CD4-positive, alpha-beta T cell (primary cell): Measurements from ENCODE around the gene ARPIN. TPM values are rescaled to one million over a fixed set of nuclear protein-coding genes. Genes with fewer than 3 reads are reported as not detected.

Experiments used
- ATAC-seq: fragments of 200-7000 bp; cut with Tn5 transposase; one replicate; pipeline ENCODE4 v1.10.0; 2022; ENCODE audit warnings: mild to moderate bottlenecking; ENCODE audit not compliant: poor library complexity
- CTCF ChIA-PET: fragments of 350-600 bp; sonication (Branson Sonifier 250); formaldehyde crosslinking; loops from one replicate; lab custom pipeline; 2021; ENCODE audit warnings: antibody characterized with exemption, inconsistent platforms; lab: Charles Lee
- POLR2A ChIA-PET: fragments of 350-600 bp; sonication (Branson Sonifier 250); formaldehyde crosslinking; loops from one replicate; lab custom pipeline; 2021; ENCODE audit warnings: antibody characterized with exemption, inconsistent platforms; lab: Charles Lee
- DNase-seq, 14 experiments: peaks; one replicate each; pipeline ENCODE4 v3.0.0-alpha.2; 2013 to 2020; ENCODE audit warnings: mixed read lengths in 2 of 14
- H3K27ac ChIP-seq, 2 donors: one replicate each; pipeline versions ENCODE4 v1.5.1 to v1.7.0; 2013; ENCODE audit warnings: low read length in 2 of 2, low read depth in 1 of 2, mild to moderate bottlenecking in 1 of 2
- H3K27me3 ChIP-seq, 2 experiments: 1 replicate in 1 of 2; 2 replicates in 1 of 2; pipeline versions ENCODE4 v1.6.1 to v1.7.0; 2013; ENCODE audit warnings: low read length in 2 of 2, control low read depth in 1 of 2, mild to moderate bottlenecking in 1 of 2, moderate library complexity in 1 of 2; ENCODE audit not compliant: insufficient read depth in 2 of 2, control insufficient read depth in 1 of 2
- H3K36me3 ChIP-seq: one replicate; pipeline ENCODE4 v1.6.1; 2013; ENCODE audit warnings: low read length, control low read depth; ENCODE audit not compliant: insufficient read depth
- H3K4me1 ChIP-seq: one replicate; pipeline ENCODE4 v1.6.1; 2013; ENCODE audit warnings: low read length, control low read depth; ENCODE audit not compliant: insufficient read depth
- H3K4me3 ChIP-seq: one replicate; pipeline ENCODE4 v1.5.1; 2013; ENCODE audit warnings: mild to moderate bottlenecking, low read length, moderate library complexity
- H3K9me3 ChIP-seq, 2 experiments: 1 replicate in 1 of 2; 2 replicates in 1 of 2; pipeline versions ENCODE4 v1.6.1 to v1.7.0; 2013; ENCODE audit warnings: low read length in 2 of 2, mild to moderate bottlenecking in 2 of 2, control low read depth in 1 of 2, moderate library complexity in 1 of 2; ENCODE audit not compliant: control insufficient read depth in 1 of 2, insufficient read depth in 1 of 2
- H3K27ac Mint-ChIP-seq: one replicate; pipeline ENCODE4 v1.8.0; 2020; ENCODE audit warnings: mixed read lengths
- H3K27me3 Mint-ChIP-seq: one replicate; pipeline ENCODE4 v1.8.0; 2021; ENCODE audit warnings: mixed read lengths
- H3K36me3 Mint-ChIP-seq: one replicate; pipeline ENCODE4 v1.8.0; 2021; ENCODE audit warnings: low read depth, mixed read lengths
- H3K4me1 Mint-ChIP-seq: one replicate; pipeline ENCODE4 v1.8.0; 2021; ENCODE audit warnings: low read depth, mixed read lengths
- H3K4me3 Mint-ChIP-seq: one replicate; pipeline ENCODE4 v1.8.0; 2020; ENCODE audit warnings: mild to moderate bottlenecking, mixed read lengths
- H3K9me3 Mint-ChIP-seq: one replicate; pipeline ENCODE4 v1.8.0; 2020; ENCODE audit warnings: mixed read lengths
- CTCF ChIP-seq: fragments of 200-600 bp; IDR thresholded peaks from one replicate; pipeline ENCODE4 v1.8.0; 2022; ENCODE audit warnings: antibody characterized with exemption, mild to moderate bottlenecking
- intact Hi-C, 2 experiments: fragments of 100-400 bp; cut with DNase I in 1 of 2; cut with micrococcal nuclease in 1 of 2; formaldehyde crosslinking; loops; one replicate each; pipeline versions ENCODE4 v1.15.1 to v1.9.0; 2023 to 2025; cut with DNase I, micrococcal nuclease
- total RNA-seq, 174 experiments: library from RNA in 2 of 174; stranded (reverse) in 2 of 174; gene quantifications; one replicate each; pipeline ENCODE4 v1.2.3 and lab custom pipeline; 2021 to 2026

The ARPIN gene
- total RNA-seq, 2 experiments from 2014 or later: not detected

- H3K36me3 Mint-ChIP-seq: peaks cover 60% of the 10 kb centered on the region
- CTCF ChIA-PET: interaction anchor here (2.9 kb wide), 1 partner anchor 15 kb away, joined by 9 read pairs; no protein-coding TSS in a partner anchor
- DNase-seq (no peak), ATAC-seq (no peak)
- intact Hi-C loops: loop anchor here in 1 of 2 experiments (5.0 kb wide), 1 partner anchor 98 kb away; no protein-coding TSS in a partner anchor
- no peak overlapping the region for H3K27ac Mint-ChIP-seq
- no peaks in the 10 kb centered on the region for H3K9me3 Mint-ChIP-seq
- H3K4me1 Mint-ChIP-seq: no peaks in the 10 kb centered on the region
- Histone ChIP-seq H3K9me3 (no peaks in the 10 kb centered on the region), H3K4me3 (no peak overlapping the region), H3K36me3 (peaks cover 29% of the 10 kb centered on the region), H3K27me3 (no peaks in the 10 kb centered on the region), H3K4me1 (no peaks in the 10 kb centered on the region), H3K27ac (no peak overlapping the region)
- POLR2A ChIA-PET: no interaction called here
- no peaks in the 10 kb centered on the region for H3K27me3 Mint-ChIP-seq
- no peak for TF ChIP-seq CTCF
- H3K4me3 Mint-ChIP-seq: no peak overlapping the region
Observed at GRCh38 chr15:89860431-89860830, 52.3 kb downstream of the ARPIN start.

- no peaks in the 10 kb centered on the region for H3K4me1 Mint-ChIP-seq
- ChIA-PET POLR2A (no interaction called here), CTCF (no interaction called here)
- ATAC-seq (no peak), DNase-seq (no peak)
- no peaks in the 10 kb centered on the region for H3K9me3 Mint-ChIP-seq
- TF ChIP-seq CTCF: no peak
- no peak overlapping the region for H3K27ac Mint-ChIP-seq
- H3K36me3 ChIP-seq: peaks cover 21% of the 10 kb centered on the region
- no peak overlapping the region for H3K4me3 ChIP-seq
- peaks cover 46% of the 10 kb centered on the region for H3K36me3 Mint-ChIP-seq
- no peaks in the 10 kb centered on the region for H3K9me3 ChIP-seq
- no peak overlapping the region for H3K27ac ChIP-seq
- no peaks in the 10 kb centered on the region for H3K4me1 ChIP-seq
- intact Hi-C loops: no loop called here
- no peak overlapping the region for H3K4me3 Mint-ChIP-seq
- H3K27me3 Mint-ChIP-seq: no peaks in the 10 kb centered on the region
- no peaks in the 10 kb centered on the region for H3K27me3 ChIP-seq
Observed at GRCh38 chr15:89858661-89859458, 53.9 kb downstream of the ARPIN start.

- Histone ChIP-seq H3K4me3 (no peak overlapping the region), H3K27me3 (no peaks in the 10 kb centered on the region), H3K9me3 (no peaks in the 10 kb centered on the region), H3K27ac (no peak overlapping the region), H3K36me3 (peaks cover 16% of the 10 kb centered on the region), H3K4me1 (no peaks in the 10 kb centered on the region)
- ATAC-seq (no peak), DNase-seq (no peak)
- intact Hi-C loops: no loop called here
- POLR2A ChIA-PET: no interaction called here
- no peaks in the 10 kb centered on the region for H3K4me1 Mint-ChIP-seq
- no peak overlapping the region for H3K4me3 Mint-ChIP-seq
- no peaks in the 10 kb centered on the region for H3K27me3 Mint-ChIP-seq
- no peak for TF ChIP-seq CTCF
- H3K27ac Mint-ChIP-seq: no peak overlapping the region
- CTCF ChIA-PET: no interaction called here
- no peaks in the 10 kb centered on the region for H3K9me3 Mint-ChIP-seq
- H3K36me3 Mint-ChIP-seq: peaks cover 52% of the 10 kb centered on the region
Observed at GRCh38 chr15:89857673-89858072, 55.1 kb downstream of the ARPIN start.
